T-helper 1 cell treated with Interleukin-12 subunit alpha and Interleukin-12 subunit beta and Interleukin-4 antibody, amounts not matched to agents 30 ng/mL and 1 ng/mL, for 36 hours (primary cell): ENCODE measurements around the gene VASH2. TPM values are rescaled to one million over a fixed set of nuclear protein-coding genes. Genes with fewer than 3 reads are reported as not detected.
"Not testable (repeated sequence)": the region's sequence is repeated elsewhere in the genome, so short reads cannot be mapped to it uniquely, and the experiment has no call there.

ENCODE experiments used
- intact Hi-C: fragments of 100-400 bp; cut with micrococcal nuclease; formaldehyde crosslinking; loops from one replicate; pipeline ENCODE4 v1.15.1; 2024
- total RNA-seq: library from RNA; stranded (reverse); gene quantifications from 2 replicates; pipeline ENCODE4 v1.2.3, GENCODE V29; 2022

VASH2 gene
- total RNA-seq, 1 donor from 2014 or later: 0.64 TPM

GRCh38 chr1:213027024-213027423 lies 76.7 kb downstream of the VASH2 start:
- intact Hi-C loops: not testable (repeated sequence)

DNA sequence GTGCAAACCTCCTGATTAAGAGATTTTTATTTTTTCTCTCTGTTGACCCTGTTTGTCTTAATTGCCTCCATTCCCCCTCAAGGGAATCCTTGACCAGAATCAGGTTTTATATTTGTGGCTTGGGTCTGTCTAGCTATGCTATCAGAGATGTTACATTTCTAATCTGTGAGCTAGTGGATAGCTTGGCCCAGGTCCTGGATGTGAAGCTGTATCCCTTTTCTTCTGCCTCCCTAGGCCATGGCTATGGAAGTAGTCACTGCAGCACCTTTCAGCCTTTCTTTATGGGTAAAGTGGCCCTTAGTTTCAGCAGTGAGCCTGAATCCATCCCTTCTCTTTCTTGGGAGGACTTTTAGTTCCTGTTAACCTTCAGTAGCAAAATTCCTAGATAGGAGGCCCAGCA lies 82.3 kb downstream of the VASH2 start:
- intact Hi-C loops: no loop called here

GRCh38 chr1:213034713-213035112 lies 84.4 kb downstream of the VASH2 start:
- intact Hi-C loops: no loop called here

- intact Hi-C loops: no loop called here
Measured at GRCh38 chr1:213035573-213035972, 85.2 kb downstream of the VASH2 start.

Other genes starting within 250 kb of the VASH2 start
- 39.8 and 40.9 TPM in 2 replicates for gene NSL1, start 158.8 kb upstream of the VASH2 start, total RNA-seq
- 14.2 and 17.9 TPM in 2 replicates for gene TATDN3, start 158.6 kb upstream of the VASH2 start, total RNA-seq
- 0.93 TPM in 1 of 2 replicates, not detected in the other for gene SPATA45, start 102.9 kb upstream of the VASH2 start, total RNA-seq
- gene FLVCR1, start 92.3 kb upstream of the VASH2 start, total RNA-seq: 11.4 and 13.3 TPM in 2 replicates
- gene ANGEL2, start 65.3 kb downstream of the VASH2 start, total RNA-seq: 51.5 and 52.6 TPM in 2 replicates
- gene RPS6KC1, start 100.7 kb downstream of the VASH2 start, total RNA-seq: 14.7 and 16.8 TPM in 2 replicates